ENCODE data around the gene CFAP97D2. TPM values are rescaled to one million over a fixed set of nuclear protein-coding genes. Genes with fewer than 3 reads are reported as not detected.

The CFAP97D2 gene
- polyA plus RNA-seq (2013, experiment 1 of 2): not detected
- polyA plus RNA-seq (2013, experiment 2 of 2): not detected

DNA sequence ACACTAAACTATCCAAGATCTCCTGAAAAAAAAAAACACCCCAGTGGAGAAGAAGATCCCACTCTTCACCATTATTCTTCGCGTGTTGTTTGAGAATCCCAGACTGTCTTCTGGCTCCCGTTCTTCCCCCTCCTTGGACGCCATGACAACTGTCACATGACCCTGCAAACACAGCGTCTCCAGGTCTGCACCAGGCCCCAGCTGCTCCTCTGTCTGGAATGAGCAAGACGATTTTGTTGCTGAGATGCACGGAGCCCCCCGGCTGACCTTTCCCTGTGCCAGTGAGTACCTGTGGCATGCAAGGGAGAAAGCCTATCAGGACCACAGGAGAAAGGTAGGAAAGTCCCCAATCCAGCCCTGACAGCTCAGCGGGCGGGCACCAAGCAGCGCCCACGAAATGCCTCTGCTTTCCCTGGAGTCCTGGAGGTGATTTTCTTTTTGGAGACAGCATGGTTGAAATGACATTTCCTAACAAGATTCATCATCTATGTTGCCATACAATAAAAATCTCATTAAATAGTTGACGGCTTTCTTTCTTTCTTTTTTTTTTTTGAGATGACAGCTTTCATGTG, at the start of gene CFAP97D2:
Gene CFAP97D2 (plus strand): TSS at position 171 of the 572 bp plus-strand sequence. CDS start 74 bp downstream, at position 245.
- no peak within 1 kb of the TSS for H4K8ac ChIP-seq (ENCODE audit: low read length)
- H3K27ac ChIP-seq (ENCODE audit: low read length, poor library complexity, severe bottlenecking): no peak within 1 kb of the TSS
- H3K4me1 ChIP-seq (ENCODE audit: control insufficient read depth, insufficient read depth, low read depth, low read length): peaks cover 5% of the 10 kb centered on the region
- no peak within 1 kb of the TSS for H3K4me2 ChIP-seq (ENCODE audit: low read length, poor library complexity, severe bottlenecking)
- no peak within 1 kb of the TSS for H3K4ac ChIP-seq (ENCODE audit: low read depth in 1 of 2, low read length in 2 of 2)
- H3K9ac ChIP-seq (ENCODE audit: low read length): no peak within 1 kb of the TSS
- H3K36me3 ChIP-seq (ENCODE audit: control insufficient read depth in 1 of 2, insufficient read depth in 2 of 2, low read depth in 1 of 2, low read length in 2 of 2): no peaks in the 10 kb centered on the region
- no peak within 1 kb of the TSS for H3K23ac ChIP-seq (ENCODE audit: low read length in 2 of 2)
- H3K14ac ChIP-seq (ENCODE audit: low read length in 2 of 2): peak within 1 kb of the TSS in 1 of 2 experiments; percentile 63
- H3K9me3 ChIP-seq (ENCODE audit: control insufficient read depth, low read length): no peaks in the 10 kb centered on the region
- no peak within 1 kb of the TSS for H2BK12ac ChIP-seq (ENCODE audit: low read length in 2 of 2)
- H3K4me3 ChIP-seq (ENCODE audit: insufficient read depth in 1 of 2, low read depth in 1 of 2, low read length in 2 of 2): no peak within 1 kb of the TSS
- peaks cover 19 to 62% of the 10 kb centered on the region in 2 experiments for H3K27me3 ChIP-seq (ENCODE audit: control insufficient read depth in 1 of 2, insufficient read depth in 1 of 2, low read length in 2 of 2)
- H4K91ac ChIP-seq (ENCODE audit: low read length): no peak within 1 kb of the TSS
- H2BK120ac ChIP-seq (ENCODE audit: low read depth, low read length): no peak within 1 kb of the TSS
- no peak within 1 kb of the TSS for H2AFZ ChIP-seq (ENCODE audit: low read depth, low read length)
- H3K79me1 ChIP-seq (replicated peaks; ENCODE audit: low read length, poor library complexity, severe bottlenecking): no peaks in the 10 kb centered on the region
- WGBS: 62% methylated on average over 8 of the region's 13 CpGs
- no peak within 1 kb of the TSS for H2BK15ac ChIP-seq (ENCODE audit: low read depth, poor library complexity, severe bottlenecking)
- H2AK5ac ChIP-seq (ENCODE audit: low read length, severe bottlenecking): no peak within 1 kb of the TSS
- no peak within 1 kb of the TSS for H3K18ac ChIP-seq (ENCODE audit: low read depth in 1 of 2, low read length in 2 of 2)
- no peak within 1 kb of the TSS for H2BK5ac ChIP-seq (ENCODE audit: low read depth, low read length, poor library complexity, severe bottlenecking)
- DNase-seq: no peak

DNA sequence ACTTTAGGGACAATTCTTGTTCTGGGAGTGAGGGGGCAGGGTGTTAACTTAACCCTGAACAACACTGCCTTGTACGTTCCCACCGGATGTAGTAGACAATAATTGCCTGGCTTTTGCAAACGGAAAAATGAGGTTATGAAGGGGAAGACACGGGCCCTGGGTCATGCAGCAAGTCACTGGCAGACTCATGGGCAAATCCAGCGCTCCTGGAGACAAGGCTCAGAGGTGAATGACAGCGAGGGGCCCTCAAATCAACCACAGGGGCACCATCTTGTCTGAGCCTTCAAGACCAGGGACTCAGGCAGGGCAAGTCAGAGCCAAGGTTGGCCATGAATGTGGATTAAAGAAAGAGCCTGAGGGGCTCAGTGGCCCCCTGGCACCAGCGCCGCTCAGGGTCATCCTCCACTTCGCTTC, 49.4 kb upstream of the CFAP97D2 start:
- peak overlapping the region; percentile 98 for H4K91ac ChIP-seq (ENCODE audit: low read length)
- H3K18ac ChIP-seq (ENCODE audit: low read depth in 1 of 2, low read length in 2 of 2): peak overlapping the region; percentile 95 to 98
- peak overlapping the region; percentile 65 to 69 for H2BK12ac ChIP-seq (ENCODE audit: low read length in 2 of 2)
- peak overlapping the region; percentile 24 for H3K4me2 ChIP-seq (ENCODE audit: low read length, poor library complexity, severe bottlenecking)
- peak; percentile 50 for DNase-seq
- WGBS: 54% methylated on average over 9 of the region's 9 CpGs
- H3K36me3 ChIP-seq (ENCODE audit: control insufficient read depth in 1 of 2, insufficient read depth in 2 of 2, low read depth in 1 of 2, low read length in 2 of 2): peaks cover 6 to 14% of the 10 kb centered on the region in 2 experiments
- peak overlapping the region; percentile 71 to 79 for H3K4ac ChIP-seq (ENCODE audit: low read depth in 1 of 2, low read length in 2 of 2)
- peaks cover 48% of the 10 kb centered on the region for H3K4me1 ChIP-seq (ENCODE audit: control insufficient read depth, insufficient read depth, low read depth, low read length)
- H3K27me3 ChIP-seq (ENCODE audit: control insufficient read depth in 1 of 2, insufficient read depth in 1 of 2, low read length in 2 of 2): no peaks in the 10 kb centered on the region
- peak overlapping the region; percentile 96 for H3K9ac ChIP-seq (ENCODE audit: low read length)
- no peaks in the 10 kb centered on the region for H3K79me1 ChIP-seq (replicated peaks; ENCODE audit: low read length, poor library complexity, severe bottlenecking)
- H3K23ac ChIP-seq (ENCODE audit: low read length in 2 of 2): peak overlapping the region in 1 of 2 experiments; percentile 75
- H2BK5ac ChIP-seq (ENCODE audit: low read depth, low read length, poor library complexity, severe bottlenecking): peak overlapping the region; percentile 82
- peak overlapping the region; percentile 65 for H2BK15ac ChIP-seq (ENCODE audit: low read depth, poor library complexity, severe bottlenecking)
- H2BK120ac ChIP-seq (ENCODE audit: low read depth, low read length): peak overlapping the region; percentile 97
- H2AFZ ChIP-seq (ENCODE audit: low read depth, low read length): no peak overlapping the region
- peak overlapping the region; percentile 93 to 99 for H3K4me3 ChIP-seq (ENCODE audit: insufficient read depth in 1 of 2, low read depth in 1 of 2, low read length in 2 of 2)
- H3K9me3 ChIP-seq (ENCODE audit: control insufficient read depth, low read length): no peaks in the 10 kb centered on the region
- peak overlapping the region; percentile 94 for H3K27ac ChIP-seq (ENCODE audit: low read length, poor library complexity, severe bottlenecking)
- H2AK5ac ChIP-seq (ENCODE audit: low read length, severe bottlenecking): peak overlapping the region; percentile 82
- H3K14ac ChIP-seq (ENCODE audit: low read length in 2 of 2): peak overlapping the region in 1 of 2 experiments; percentile 91
- peak overlapping the region; percentile 92 for H4K8ac ChIP-seq (ENCODE audit: low read length)

DNA sequence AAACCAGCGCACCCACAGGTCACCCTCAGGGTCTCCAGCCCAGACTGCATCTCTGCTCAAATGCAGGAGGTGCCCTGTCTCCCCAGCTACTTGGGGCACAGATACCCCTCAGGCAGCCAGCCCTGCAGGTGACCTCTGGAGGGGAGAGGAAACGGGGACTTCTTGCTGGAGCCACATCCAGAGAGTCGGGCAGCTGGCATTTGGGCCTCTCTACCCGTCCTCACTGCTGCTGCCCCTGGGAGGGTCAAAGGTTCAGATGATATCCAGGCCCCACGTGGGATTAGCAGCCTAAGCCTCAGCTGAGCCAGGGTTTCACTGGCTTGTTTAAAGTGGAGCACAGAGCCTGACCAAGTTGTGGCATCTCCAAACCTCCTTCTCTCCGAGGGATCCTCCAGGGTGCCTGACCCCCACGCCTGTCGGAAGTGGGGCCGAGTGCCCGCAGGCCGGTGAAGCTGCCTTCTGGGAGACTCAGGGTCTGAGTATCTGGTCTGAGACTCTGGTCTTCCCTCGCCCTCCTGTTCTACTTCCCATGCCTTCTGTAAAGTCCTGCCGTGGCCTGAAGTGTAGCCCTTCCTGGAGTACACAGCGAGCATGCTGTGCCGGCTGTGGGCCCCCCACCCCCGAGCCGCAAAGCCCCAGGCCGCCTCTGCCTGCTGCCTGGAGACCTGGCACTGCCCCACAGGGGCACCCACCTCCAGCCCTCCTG, 48.8 kb upstream of the CFAP97D2 start:
- Histone ChIP-seq H2AK5ac (ENCODE audit: low read length, severe bottlenecking) (peak overlapping the region; percentile 82), H3K27ac (ENCODE audit: low read length, poor library complexity, severe bottlenecking) (peak overlapping the region; percentile 94), H3K14ac (ENCODE audit: low read length in 2 of 2) (peak overlapping the region in 1 of 2 experiments; percentile 91), H2BK5ac (ENCODE audit: low read depth, low read length, poor library complexity, severe bottlenecking) (peak overlapping the region; percentile 82), H3K23ac (ENCODE audit: low read length in 2 of 2) (peak overlapping the region in 1 of 2 experiments; percentile 67), H3K9me3 (ENCODE audit: control insufficient read depth, low read length) (no peaks in the 10 kb centered on the region), H2BK12ac (ENCODE audit: low read length in 2 of 2) (peak overlapping the region; percentile 65 to 69), H3K27me3 (ENCODE audit: control insufficient read depth in 1 of 2, insufficient read depth in 1 of 2, low read length in 2 of 2) (no peaks in the 10 kb centered on the region), H3K4me1 (ENCODE audit: control insufficient read depth, insufficient read depth, low read depth, low read length) (peaks cover 51% of the 10 kb centered on the region), H2AFZ (ENCODE audit: low read depth, low read length) (no peak overlapping the region), H3K18ac (ENCODE audit: low read depth in 1 of 2, low read length in 2 of 2) (peak overlapping the region; percentile 95 to 98), H3K36me3 (ENCODE audit: control insufficient read depth in 1 of 2, insufficient read depth in 2 of 2, low read depth in 1 of 2, low read length in 2 of 2) (peaks cover 0 to 8% of the 10 kb centered on the region in 2 experiments), H4K8ac (ENCODE audit: low read length) (peak overlapping the region; percentile 92), H3K9ac (ENCODE audit: low read length) (peak overlapping the region; percentile 96), H2BK120ac (ENCODE audit: low read depth, low read length) (peak overlapping the region; percentile 97), H3K4me2 (ENCODE audit: low read length, poor library complexity, severe bottlenecking) (peak overlapping the region; percentile 24), H4K91ac (ENCODE audit: low read length) (peak overlapping the region; percentile 98), H3K4me3 (ENCODE audit: insufficient read depth in 1 of 2, low read depth in 1 of 2, low read length in 2 of 2) (peak overlapping the region; percentile 93 to 99), H3K79me1 (replicated peaks; ENCODE audit: low read length, poor library complexity, severe bottlenecking) (no peaks in the 10 kb centered on the region), H2BK15ac (ENCODE audit: low read depth, poor library complexity, severe bottlenecking) (peak overlapping the region; percentile 65), H3K4ac (ENCODE audit: low read depth in 1 of 2, low read length in 2 of 2) (peak overlapping the region; percentile 79 to 88)
- peak; percentile 44 for DNase-seq
- WGBS: 15% methylated on average over 18 of the region's 18 CpGs
